Measurements from ENCODE around the gene GRK4.
"Not testable (repeated sequence)": the region's sequence is repeated elsewhere in the genome, so short reads cannot be mapped to it uniquely, and the experiment has no call there.

The GRK4 gene

GRCh38 chr4:2942037-2942531 lies 21.3 kb upstream of the GRK4 start:
- no peak for TF ChIP-seq CTCF (IDR thresholded peaks at IDR 0.05; ENCODE audit: insufficient read depth, low read length, missing control alignments)
- CTCF ChIA-PET: interaction anchor here (1.1 kb wide), 1 partner anchor 178 kb away, joined by 4 read pairs; no protein-coding TSS in a partner anchor
- POLR2A ChIA-PET: no interaction called here
- H3K4me3 ChIP-seq (ENCODE audit: low read depth, low read length): no peak overlapping the region
- no peak for DNase-seq (ENCODE audit: low read depth, low spot score)

GRCh38 chr4:2942532-2943363 lies 20.6 kb upstream of the GRK4 start:
- no peak overlapping the region for H3K4me3 ChIP-seq (ENCODE audit: low read depth, low read length)
- POLR2A ChIA-PET: interaction anchor here (1.0 kb wide), 1 partner anchor 186 kb away, joined by 3 read pairs; the partner anchor contains the start of gene TNIP2
- no peak for DNase-seq (ENCODE audit: low read depth, low spot score)
- no peak for TF ChIP-seq CTCF (IDR thresholded peaks at IDR 0.05; ENCODE audit: insufficient read depth, low read length, missing control alignments)
- CTCF ChIA-PET: interaction anchor here (1.8 kb wide), 1 partner anchor 13 kb away, joined by 5 read pairs; no protein-coding TSS in a partner anchor

- no peak for DNase-seq (ENCODE audit: low read depth, low spot score)
- no peak overlapping the region for H3K4me3 ChIP-seq (ENCODE audit: low read depth, low read length)
- CTCF ChIA-PET: interaction anchor here (1.0 to 2.2 kb wide), 3 partner anchors 11 to 181 kb away, joined by 3 to 8 read pairs (median 5); no protein-coding TSS in a partner anchor
- no peak for TF ChIP-seq CTCF (IDR thresholded peaks at IDR 0.05; ENCODE audit: insufficient read depth, low read length, missing control alignments)
- POLR2A ChIA-PET: interaction anchor here (1.0 kb wide), 1 partner anchor 187 kb away, joined by 3 read pairs; the partner anchor contains the start of gene TNIP2
Measured at GRCh38 chr4:2943364-2944090, 19.8 kb upstream of the GRK4 start.

GRCh38 chr4:2944091-2944482 lies 19.3 kb upstream of the GRK4 start:
- ChIA-PET CTCF (interaction anchor here (1.0 to 2.2 kb wide), 3 partner anchors 10 to 181 kb away, joined by 3 to 8 read pairs (median 5); no protein-coding TSS in a partner anchor), POLR2A (no interaction called here)
- no peak for DNase-seq (ENCODE audit: low read depth, low spot score)
- no peak overlapping the region for H3K4me3 ChIP-seq (ENCODE audit: low read depth, low read length)
- no peak for TF ChIP-seq CTCF (IDR thresholded peaks at IDR 0.05; ENCODE audit: insufficient read depth, low read length, missing control alignments)

GRCh38 chr4:2944586-2945526 lies 18.5 kb upstream of the GRK4 start:
- CTCF ChIA-PET: interaction anchor here (1.0 to 2.2 kb wide), 4 partner anchors 9 to 182 kb away, joined by 3 to 8 read pairs (median 6); no protein-coding TSS in a partner anchor
- no peak for DNase-seq (ENCODE audit: low read depth, low spot score)
- TF ChIP-seq CTCF (IDR thresholded peaks at IDR 0.05; ENCODE audit: insufficient read depth, low read length, missing control alignments): no peak
- H3K4me3 ChIP-seq (ENCODE audit: low read depth, low read length): no peak overlapping the region
- POLR2A ChIA-PET: interaction anchor here (0.6 kb wide), 1 partner anchor 68 kb away, joined by 3 read pairs; no protein-coding TSS in a partner anchor

GRCh38 chr4:2945619-2946604 lies 17.5 kb upstream of the GRK4 start:
- POLR2A ChIA-PET: interaction anchor here (0.6 kb wide), 1 partner anchor 69 kb away, joined by 3 read pairs; no protein-coding TSS in a partner anchor
- CTCF ChIA-PET: interaction anchor here (1.3 to 2.2 kb wide), 3 partner anchors 10 to 183 kb away, joined by 6 to 8 read pairs (median 7); no protein-coding TSS in a partner anchor
- H3K4me3 ChIP-seq (ENCODE audit: low read depth, low read length); DNase-seq (ENCODE audit: low read depth, low spot score): not testable (repeated sequence)

All from AG04449 (cell line).